ENCODE results near the gene GABRB1. TPM values are rescaled to one million over a fixed set of nuclear protein-coding genes. Genes with fewer than 3 reads are reported as not detected.

The GABRB1 gene
- total RNA-seq, 6 experiments from 2014 or later = 0.43 TPM; not detected in 5

DNA sequence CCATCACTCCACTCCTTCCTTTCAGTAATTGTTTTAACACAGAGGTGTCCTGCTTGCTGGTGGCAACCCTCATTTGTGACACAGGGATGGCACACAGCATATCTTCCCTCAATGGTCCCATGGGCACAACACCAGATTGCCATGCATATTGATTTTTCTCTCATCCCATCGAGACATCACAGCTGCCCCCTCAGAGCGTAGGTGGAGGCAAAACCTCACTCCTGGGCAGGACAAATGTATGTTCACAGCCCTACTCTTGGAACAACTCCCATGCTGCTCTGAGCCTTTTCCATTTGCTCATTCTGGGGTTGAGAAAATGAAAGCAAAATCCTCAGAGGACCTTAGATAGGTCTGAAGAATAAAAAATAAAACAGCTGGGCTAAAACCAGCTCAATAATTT lies 172.2 kb downstream of the GABRB1 start:
- DNase-seq (no peak), ATAC-seq (no peak)
- Histone ChIP-seq H3K36me3 (no peaks in the 10 kb centered on the region), H3K9me3 (no peaks in the 10 kb centered on the region), H3K4me1 (no peaks in the 10 kb centered on the region), H3K4me3 (no peak overlapping the region), H3K27me3 (no peaks in the 10 kb centered on the region), H3K27ac (no peak overlapping the region)
- TF ChIP-seq POLR2A (IDR thresholded peaks at IDR 0.05) = no peak
- TF ChIP-seq, protein P1, sequence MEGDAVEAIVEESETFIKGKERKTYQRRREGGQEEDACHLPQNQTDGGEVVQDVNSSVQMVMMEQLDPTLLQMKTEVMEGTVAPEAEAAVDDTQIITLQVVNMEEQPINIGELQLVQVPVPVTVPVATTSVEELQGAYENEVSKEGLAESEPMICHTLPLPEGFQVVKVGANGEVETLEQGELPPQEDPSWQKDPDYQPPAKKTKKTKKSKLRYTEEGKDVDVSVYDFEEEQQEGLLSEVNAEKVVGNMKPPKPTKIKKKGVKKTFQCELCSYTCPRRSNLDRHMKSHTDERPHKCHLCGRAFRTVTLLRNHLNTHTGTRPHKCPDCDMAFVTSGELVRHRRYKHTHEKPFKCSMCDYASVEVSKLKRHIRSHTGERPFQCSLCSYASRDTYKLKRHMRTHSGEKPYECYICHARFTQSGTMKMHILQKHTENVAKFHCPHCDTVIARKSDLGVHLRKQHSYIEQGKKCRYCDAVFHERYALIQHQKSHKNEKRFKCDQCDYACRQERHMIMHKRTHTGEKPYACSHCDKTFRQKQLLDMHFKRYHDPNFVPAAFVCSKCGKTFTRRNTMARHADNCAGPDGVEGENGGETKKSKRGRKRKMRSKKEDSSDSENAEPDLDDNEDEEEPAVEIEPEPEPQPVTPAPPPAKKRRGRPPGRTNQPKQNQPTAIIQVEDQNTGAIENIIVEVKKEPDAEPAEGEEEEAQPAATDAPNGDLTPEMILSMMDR (IDR thresholded peaks at IDR 0.05) = no peak
- 56% methylated on average over 2 of the region's 2 CpGs for WGBS (ENCODE audit: insufficient coverage, low coverage, low lambda C conversion rate, missing lambda C conversion rate)
- intact Hi-C loops (cut with DNase I) = no loop called here

GRCh38 chr4:47207555-47207954 lies 176.2 kb downstream of the GABRB1 start:
- no peak overlapping the region for H3K4me3 ChIP-seq
- TF ChIP-seq, protein P1 (IDR thresholded peaks at IDR 0.05) = no peak
- no peak for TF ChIP-seq POLR2A (IDR thresholded peaks at IDR 0.05)
- no peak for ATAC-seq
- H3K9me3 ChIP-seq = no peaks in the 10 kb centered on the region
- 65% methylated on average over 1 of the region's 1 CpG for WGBS (ENCODE audit: insufficient coverage, low coverage, low lambda C conversion rate, missing lambda C conversion rate)
- intact Hi-C loops (cut with DNase I) = no loop called here
- no peaks in the 10 kb centered on the region for H3K27me3 ChIP-seq
- no peak overlapping the region for H3K27ac ChIP-seq
- no peaks in the 10 kb centered on the region for H3K4me1 ChIP-seq
- DNase-seq = no peak
- H3K36me3 ChIP-seq = no peaks in the 10 kb centered on the region

DNA sequence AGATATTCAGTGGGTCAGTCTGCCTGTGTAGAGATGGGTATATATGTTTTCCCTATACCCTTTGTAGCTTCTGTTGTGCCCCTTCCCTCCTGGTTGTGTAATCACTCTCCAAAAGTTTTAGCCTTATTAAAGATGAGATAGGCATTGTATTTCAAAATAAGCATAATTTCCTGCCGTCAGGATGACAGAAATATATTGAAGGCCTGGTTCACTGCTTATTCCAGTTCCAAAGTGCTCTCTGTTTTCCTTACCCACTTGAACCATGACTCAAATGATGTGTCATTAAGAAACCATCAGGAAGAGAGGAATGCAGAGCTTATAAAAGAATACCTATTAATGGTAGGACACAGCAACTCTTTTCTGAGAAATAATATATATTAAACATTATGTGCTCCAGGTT lies 178.5 kb downstream of the GABRB1 start:
- H3K9me3 ChIP-seq = no peaks in the 10 kb centered on the region
- H3K36me3 ChIP-seq = no peaks in the 10 kb centered on the region
- intact Hi-C loops (cut with DNase I) = no loop called here
- ATAC-seq = no peak
- TF ChIP-seq, protein P1 (IDR thresholded peaks at IDR 0.05) = no peak
- no peak for TF ChIP-seq POLR2A (IDR thresholded peaks at IDR 0.05)
- no peak overlapping the region for H3K4me3 ChIP-seq
- DNase-seq = no peak
- H3K4me1 ChIP-seq = no peaks in the 10 kb centered on the region
- H3K27me3 ChIP-seq = no peaks in the 10 kb centered on the region
- 13% methylated on average over 1 of the region's 1 CpG for WGBS (ENCODE audit: insufficient coverage, low coverage, low lambda C conversion rate, missing lambda C conversion rate)
- no peak overlapping the region for H3K27ac ChIP-seq

GRCh38 chr4:47210828-47211227 lies 179.5 kb downstream of the GABRB1 start:
- WGBS (ENCODE audit: insufficient coverage, low coverage, low lambda C conversion rate, missing lambda C conversion rate) = 15% methylated on average over 3 of the region's 3 CpGs
- Histone ChIP-seq H3K27me3 (no peaks in the 10 kb centered on the region), H3K27ac (no peak overlapping the region), H3K9me3 (no peaks in the 10 kb centered on the region), H3K36me3 (no peaks in the 10 kb centered on the region), H3K4me3 (no peak overlapping the region), H3K4me1 (no peaks in the 10 kb centered on the region)
- TF ChIP-seq, protein P1 (IDR thresholded peaks at IDR 0.05) = no peak
- no peak for TF ChIP-seq POLR2A (IDR thresholded peaks at IDR 0.05)
- intact Hi-C loops (cut with DNase I) = no loop called here
- DNase-seq (no peak), ATAC-seq (no peak)

GRCh38 chr4:47213106-47213505 lies 181.7 kb downstream of the GABRB1 start:
- WGBS (ENCODE audit: insufficient coverage, low coverage, low lambda C conversion rate, missing lambda C conversion rate) = 40% methylated on average over 2 of the region's 2 CpGs
- no peaks in the 10 kb centered on the region for H3K4me1 ChIP-seq
- no peak overlapping the region for H3K4me3 ChIP-seq
- no peak for ATAC-seq
- intact Hi-C loops (cut with DNase I) = no loop called here
- H3K36me3 ChIP-seq = no peaks in the 10 kb centered on the region
- H3K27ac ChIP-seq = no peak overlapping the region
- no peaks in the 10 kb centered on the region for H3K27me3 ChIP-seq
- DNase-seq = no peak
- H3K9me3 ChIP-seq = no peaks in the 10 kb centered on the region
- no peak for TF ChIP-seq POLR2A (IDR thresholded peaks at IDR 0.05)
- TF ChIP-seq, protein P1 (IDR thresholded peaks at IDR 0.05) = no peak

All from right lobe of liver (tissue), 6 donors.